ENCODE measurements around the gene OPN4. TPM values are rescaled to one million over a fixed set of nuclear protein-coding genes. Genes with fewer than 3 reads are reported as not detected.

Gene OPN4
- total RNA-seq, 1 donor from 2014 or later, result not detected

DNA sequence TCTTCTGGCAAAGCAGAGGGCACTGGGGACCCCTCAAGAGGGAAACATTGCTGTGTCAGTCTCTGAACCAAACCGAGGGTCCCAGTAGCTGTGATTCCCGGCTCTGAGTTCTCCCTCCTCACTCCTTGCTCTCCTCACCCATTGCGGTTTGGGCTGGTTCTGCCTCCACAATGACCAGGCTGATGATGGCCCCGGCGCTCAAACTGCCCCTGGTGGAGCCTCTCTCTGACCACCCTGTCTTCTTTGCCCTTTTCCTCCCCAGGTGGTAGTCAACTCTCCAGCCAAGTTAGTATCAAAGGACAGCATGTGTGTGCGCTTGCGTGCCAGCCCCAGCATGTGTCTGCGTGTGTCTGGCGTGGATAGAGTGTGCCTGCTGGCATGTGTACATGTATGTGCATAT lies 31.1 kb downstream of the OPN4 start:
- Histone ChIP-seq H3K27me3 (no peaks in the 10 kb centered on the region), H3K9me3 (no peaks in the 10 kb centered on the region), H3K27ac (no peak overlapping the region), H3K4me1 (no peaks in the 10 kb centered on the region), H3K36me3 (no peaks in the 10 kb centered on the region), H3K4me3 (no peak overlapping the region)
- intact Hi-C loops (cut with DNase I), result no loop called here
- no peak for ATAC-seq
- TF ChIP-seq, protein P1, sequence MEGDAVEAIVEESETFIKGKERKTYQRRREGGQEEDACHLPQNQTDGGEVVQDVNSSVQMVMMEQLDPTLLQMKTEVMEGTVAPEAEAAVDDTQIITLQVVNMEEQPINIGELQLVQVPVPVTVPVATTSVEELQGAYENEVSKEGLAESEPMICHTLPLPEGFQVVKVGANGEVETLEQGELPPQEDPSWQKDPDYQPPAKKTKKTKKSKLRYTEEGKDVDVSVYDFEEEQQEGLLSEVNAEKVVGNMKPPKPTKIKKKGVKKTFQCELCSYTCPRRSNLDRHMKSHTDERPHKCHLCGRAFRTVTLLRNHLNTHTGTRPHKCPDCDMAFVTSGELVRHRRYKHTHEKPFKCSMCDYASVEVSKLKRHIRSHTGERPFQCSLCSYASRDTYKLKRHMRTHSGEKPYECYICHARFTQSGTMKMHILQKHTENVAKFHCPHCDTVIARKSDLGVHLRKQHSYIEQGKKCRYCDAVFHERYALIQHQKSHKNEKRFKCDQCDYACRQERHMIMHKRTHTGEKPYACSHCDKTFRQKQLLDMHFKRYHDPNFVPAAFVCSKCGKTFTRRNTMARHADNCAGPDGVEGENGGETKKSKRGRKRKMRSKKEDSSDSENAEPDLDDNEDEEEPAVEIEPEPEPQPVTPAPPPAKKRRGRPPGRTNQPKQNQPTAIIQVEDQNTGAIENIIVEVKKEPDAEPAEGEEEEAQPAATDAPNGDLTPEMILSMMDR (IDR thresholded peaks at IDR 0.05), result no peak
- no peak for DNase-seq

DNA sequence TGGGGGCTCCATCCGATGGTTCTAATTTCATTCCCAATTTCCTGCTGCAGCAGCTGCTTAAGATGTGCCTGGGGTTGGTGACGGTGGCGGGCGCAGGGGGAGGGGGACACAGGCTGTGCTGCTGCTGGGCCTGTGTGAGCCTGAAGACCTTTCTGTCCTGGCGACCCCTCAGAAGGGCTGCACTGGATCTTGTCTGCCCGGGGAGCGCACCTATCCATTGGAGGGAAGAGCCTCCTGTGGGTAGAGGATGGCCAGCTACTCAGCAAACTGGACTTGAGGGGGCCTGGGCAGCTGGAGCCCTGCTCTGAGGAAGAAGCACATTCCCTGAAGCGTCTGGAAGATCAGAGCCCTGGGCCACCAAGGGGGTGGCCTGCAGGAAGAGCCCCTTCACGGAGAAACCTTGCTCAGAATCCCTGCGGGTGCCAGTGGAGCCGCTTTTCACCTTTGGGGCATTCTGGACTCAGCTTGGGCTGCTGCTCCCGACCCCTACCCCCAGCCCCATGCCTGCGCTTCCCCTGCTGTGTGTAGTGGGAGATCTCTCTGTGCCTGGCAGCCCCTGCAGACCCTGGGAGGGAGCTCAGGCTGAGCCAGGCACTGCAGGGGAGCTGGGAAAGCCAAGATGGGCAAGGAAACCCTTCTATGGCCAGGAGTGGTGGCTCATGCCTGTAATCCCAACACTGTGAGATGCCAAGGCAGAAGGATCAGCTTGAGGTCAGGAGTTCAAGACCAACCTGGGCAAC lies 31.7 kb downstream of the OPN4 start:
- DNase-seq (no peak), ATAC-seq (no peak)
- Histone ChIP-seq H3K9me3 (no peaks in the 10 kb centered on the region), H3K4me3 (no peak overlapping the region), H3K27me3 (no peaks in the 10 kb centered on the region), H3K36me3 (no peaks in the 10 kb centered on the region), H3K27ac (no peak overlapping the region), H3K4me1 (no peaks in the 10 kb centered on the region)
- TF ChIP-seq, protein P1 (IDR thresholded peaks at IDR 0.05), result no peak
- intact Hi-C loops (cut with DNase I), result no loop called here

DNA sequence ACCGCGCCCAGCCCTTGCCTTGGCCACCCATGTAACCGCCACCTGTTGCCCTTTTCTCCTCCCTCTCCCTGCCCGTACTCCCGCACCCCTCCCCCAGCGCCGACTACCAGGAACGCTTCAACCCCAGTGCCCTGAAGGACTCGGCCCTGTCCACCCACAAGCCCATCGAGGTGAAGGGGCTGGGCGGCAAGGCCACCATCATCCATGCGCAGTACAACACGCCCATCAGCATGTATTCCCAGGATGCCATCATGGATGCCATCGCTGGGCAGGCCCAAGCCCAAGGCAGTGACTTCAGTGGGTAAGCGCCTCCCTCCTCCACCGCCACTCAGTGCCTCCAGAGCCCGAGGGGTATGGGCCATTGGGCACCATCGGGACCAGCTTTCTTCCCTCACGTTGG lies 32.6 kb downstream of the OPN4 start:
- Histone ChIP-seq H3K4me1 (no peaks in the 10 kb centered on the region), H3K9me3 (no peaks in the 10 kb centered on the region), H3K27me3 (no peaks in the 10 kb centered on the region), H3K4me3 (no peak overlapping the region), H3K27ac (no peak overlapping the region), H3K36me3 (no peaks in the 10 kb centered on the region)
- TF ChIP-seq, protein P1 (IDR thresholded peaks at IDR 0.05), result no peak
- DNase-seq (no peak), ATAC-seq (no peak)
- intact Hi-C loops (cut with DNase I), result no loop called here

DNA sequence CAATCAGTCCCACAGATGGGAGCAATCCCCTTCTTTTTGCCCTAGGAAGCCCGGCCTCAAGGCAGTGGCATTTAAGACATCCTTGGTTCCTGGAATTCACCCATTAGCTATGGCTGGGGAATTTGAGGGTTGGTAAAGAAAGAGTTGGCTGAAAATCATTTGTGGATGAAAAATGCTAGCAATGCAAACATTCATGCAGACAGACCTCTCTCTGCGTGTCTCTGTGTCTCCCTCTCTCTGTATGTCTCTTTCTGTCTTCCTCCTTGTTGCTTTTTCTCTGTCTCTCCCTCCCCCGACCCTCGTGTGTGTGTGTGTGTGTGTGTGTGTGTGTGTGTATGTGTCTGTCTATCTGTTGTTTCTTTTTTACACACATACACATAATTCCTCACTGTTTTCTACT lies 33.4 kb downstream of the OPN4 start:
- H3K4me1 ChIP-seq, result no peaks in the 10 kb centered on the region
- no peaks in the 10 kb centered on the region for H3K9me3 ChIP-seq
- TF ChIP-seq, protein P1 (IDR thresholded peaks at IDR 0.05), result no peak
- H3K27ac ChIP-seq, result no peak overlapping the region
- no peak for DNase-seq
- intact Hi-C loops (cut with DNase I), result no loop called here
- no peaks in the 10 kb centered on the region for H3K27me3 ChIP-seq
- ATAC-seq, result no peak
- no peaks in the 10 kb centered on the region for H3K36me3 ChIP-seq
- H3K4me3 ChIP-seq, result no peak overlapping the region

DNA sequence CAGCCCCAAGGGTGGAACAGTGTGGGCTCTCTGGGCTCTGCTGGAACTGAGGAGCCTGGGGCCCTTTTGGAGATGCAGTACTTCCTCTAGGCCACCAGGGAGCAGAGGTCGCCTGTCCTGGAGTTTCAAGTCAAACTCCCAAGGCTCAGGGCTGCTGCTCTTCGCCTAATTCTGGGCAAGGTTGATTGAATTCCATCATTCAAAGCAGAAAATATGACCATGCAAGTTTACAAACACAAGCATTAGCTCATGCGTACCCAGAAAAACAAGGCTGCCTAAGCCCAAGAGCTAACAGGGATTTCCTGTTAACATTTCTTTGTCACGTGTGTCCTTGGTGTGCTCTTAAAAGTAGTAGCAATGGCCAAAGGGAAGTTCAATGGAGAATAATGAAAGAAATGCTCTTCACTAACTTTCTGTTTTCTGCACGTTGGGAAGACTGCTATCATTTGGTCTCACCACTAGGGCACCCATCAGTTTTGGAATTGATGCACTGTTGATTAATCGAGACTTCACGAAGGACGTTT lies 34.1 kb downstream of the OPN4 start:
- H3K36me3 ChIP-seq, result no peaks in the 10 kb centered on the region
- TF ChIP-seq, protein P1 (IDR thresholded peaks at IDR 0.05), result peak; percentile 90
- intact Hi-C loops (cut with DNase I), result no loop called here
- H3K4me1 ChIP-seq, result peaks cover 2% of the 10 kb centered on the region
- DNase-seq (no peak), ATAC-seq (peak; percentile 85)
- H3K4me3 ChIP-seq, result no peak overlapping the region
- no peaks in the 10 kb centered on the region for H3K9me3 ChIP-seq
- no peaks in the 10 kb centered on the region for H3K27me3 ChIP-seq
- no peak overlapping the region for H3K27ac ChIP-seq

All from upper lobe of right lung (tissue), 1 donor.